ENCODE data around the gene SPG7. TPM values are rescaled to one million over a fixed set of nuclear protein-coding genes. Genes with fewer than 3 reads are reported as not detected.

SPG7 gene
- polyA plus RNA-seq, 2 of the 4 experiments (the other 2 are of a cell fraction) = 53.2 to 73.2 TPM

GRCh38 chr16:89489040-89489897, 18.9 kb upstream of the SPG7 start (continued):
- TF ChIP-seq BCL3 (IDR thresholded peaks at IDR 0.05) (0 out of 3 replicates have a peak, but pooled peaks have one; percentile 30), HMGXB4 (CRISPR knock-in tag; IDR thresholded peaks at IDR 0.05; ENCODE audit: borderline replicate concordance) (no peak), ZNF302 (CRISPR knock-in tag; IDR thresholded peaks at IDR 0.05) (no peak)

GRCh38 chr16:89489898-89490438, 18.2 kb upstream of the SPG7 start:
- no peak for TF ChIP-seq MYC (IDR thresholded peaks at IDR 0.05; ENCODE audit: borderline replicate concordance, low read length)
- TF ChIP-seq FOSL2 (IDR thresholded peaks at IDR 0.05) = no peak
- no peak for TF ChIP-seq FOSL2 (CRISPR knock-in tag; IDR thresholded peaks at IDR 0.05)
- no peak for TF ChIP-seq FOSB (CRISPR knock-in tag; IDR thresholded peaks at IDR 0.05)
- TF ChIP-seq PHF8 (IDR thresholded peaks at IDR 0.05; ENCODE audit: borderline replicate concordance, low read depth) = no peak
- TF ChIP-seq FOXS1 (CRISPR knock-in tag; IDR thresholded peaks at IDR 0.05) = no peak
- Histone ChIP-seq H3K9me3 (no peaks in the 10 kb centered on the region), H3K27ac (peak overlapping the region; percentile 97 to 100), H3K4me1 (peaks cover 41% of the 10 kb centered on the region), H3K4me2 (peak overlapping the region; percentile 91), H3K4me3 (peak overlapping the region; percentile 94)
- POLR2A ChIA-PET = no interaction called here
- no CpG with 5 or more reads among the region's 81 CpGs for WGBS (ENCODE audit: missing lambda C conversion rate)
- DNase-seq (ENCODE audit: low read depth in 1 of 2, low spot score in 1 of 2) (no peak), ATAC-seq (0 out of 6 replicates have a peak, but pooled peaks of 1 of the 2 experiments have one; percentile 1), FAIRE-seq (no peak)
- CTCF ChIA-PET = interaction anchor here (1.3 kb wide), 1 partner anchor 13 kb away, joined by 3 read pairs; no protein-coding TSS in a partner anchor

- 2% methylated on average over 51 of the region's 96 CpGs for WGBS (ENCODE audit: missing lambda C conversion rate)
- POLR2A ChIA-PET = interaction anchor here (1.3 kb wide), 1 partner anchor 17 kb away, joined by 3 read pairs; no protein-coding TSS in a partner anchor
- H3K4me3 ChIP-seq = peak within 1 kb of the TSS; percentile 94
- no peak for TF ChIP-seq MAZ (IDR thresholded peaks at IDR 0.05; ENCODE audit: borderline replicate concordance, low read depth, low read length)
- TF ChIP-seq HMGXB4 (CRISPR knock-in tag; IDR thresholded peaks at IDR 0.05; ENCODE audit: borderline replicate concordance) = no peak
- no peak for TF ChIP-seq ESRRA (IDR thresholded peaks at IDR 0.05; ENCODE audit: borderline replicate concordance, low read length)
- peak; percentile 74 for TF ChIP-seq POLR2A (IDR thresholded peaks at IDR 0.05; ENCODE audit: low read length)
- TF ChIP-seq PBX3 (IDR thresholded peaks at IDR 0.05) = peak; percentile 95
- no peak for TF ChIP-seq NR3C1 (IDR thresholded peaks at IDR 0.05)
- no peak for TF ChIP-seq KDM1A (IDR thresholded peaks at IDR 0.05; ENCODE audit: low read depth)
- TF ChIP-seq CBX8 (IDR thresholded peaks at IDR 0.05) = no peak
- no peak for TF ChIP-seq RNF2 (IDR thresholded peaks at IDR 0.05; ENCODE audit: borderline replicate concordance, low read depth)
- TF ChIP-seq REST (IDR thresholded peaks at IDR 0.05) = no peak
- no peak for TF ChIP-seq RCOR1 (IDR thresholded peaks at IDR 0.05; ENCODE audit: low read depth, low read length)
- no peak; the same call in 1 of the 2 replicates for TF ChIP-seq MAX (IDR thresholded peaks at IDR 0.05)
- peak; percentile 28; the same call in 1 of the 2 replicates for TF ChIP-seq SREBF2 (IDR thresholded peaks at IDR 0.05)
Observed at GRCh38 chr16:89490439-89491237, 17.6 kb upstream of the SPG7 start, which contains the start of gene ANKRD11. ANKRD11 (minus strand) TSS chr16:89490561; CDS start chr16:89317019, 173,542 bp downstream.

More at GRCh38 chr16:89490439-89491237, 17.6 kb upstream of the SPG7 start, which contains the start of gene ANKRD11:
- DNase-seq (ENCODE audit: low read depth in 1 of 2, low spot score in 1 of 2) (peak; percentile 99 to 100), ATAC-seq (peak; percentile 93 to 96), FAIRE-seq (peak; percentile 88)
- Histone ChIP-seq H3K4me2 (peak within 1 kb of the TSS; percentile 91), H3K9me3 (no peaks in the 10 kb centered on the region), H3K4me1 (peaks cover 34% of the 10 kb centered on the region), H3K27ac (peak within 1 kb of the TSS; percentile 97 to 100)
- CTCF ChIA-PET = interaction anchor here (0.7 to 1.5 kb wide), 3 partner anchors 14 to 200 kb away, joined by 3 to 6 read pairs (median 3); no protein-coding TSS in a partner anchor
